ENCODE measurements around the gene CHDH. TPM values are rescaled to one million over a fixed set of nuclear protein-coding genes. Genes with fewer than 3 reads are reported as not detected.

CHDH gene
- total RNA-seq, 2 experiments from 2014 or later = 9.0 to 9.1 TPM

DNA sequence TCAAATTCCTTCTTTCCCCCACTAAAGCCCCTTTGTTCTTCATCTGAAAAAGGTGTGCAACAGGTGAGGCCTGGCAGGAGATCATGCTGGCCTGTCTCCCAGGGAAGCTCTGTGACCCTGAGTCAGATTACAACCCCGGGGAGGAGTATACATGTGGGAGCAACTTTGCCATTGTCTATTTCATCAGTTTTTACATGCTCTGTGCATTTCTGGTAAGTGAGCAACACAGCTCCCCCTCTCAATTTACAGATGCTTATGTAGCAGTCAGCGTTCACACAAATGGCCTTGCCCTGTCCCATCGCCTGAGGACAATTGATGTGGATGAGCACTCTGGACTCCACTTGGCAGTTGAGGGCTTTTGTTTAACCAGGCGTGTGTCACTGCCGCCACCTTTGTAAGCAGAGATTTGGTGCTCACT, 70.4 kb downstream of the CHDH start:
- peaks cover 37% of the 10 kb centered on the region for H3K27me3 Mint-ChIP-seq
- no peak for DNase-seq
- no peak overlapping the region for H3K4me3 Mint-ChIP-seq
- POLR2A ChIA-PET = interaction anchor here (1.2 kb wide), 1 partner anchor 16 kb away, joined by 3 read pairs; no protein-coding TSS in a partner anchor
- H3K4me1 Mint-ChIP-seq = peaks cover 25% of the 10 kb centered on the region
- no peak overlapping the region for H3K27ac Mint-ChIP-seq
- CTCF ChIA-PET = interaction anchor here (0.7 kb wide), 1 partner anchor 106 kb away, joined by 3 read pairs; no protein-coding TSS in a partner anchor
- H3K36me3 Mint-ChIP-seq (ENCODE audit: low read depth) = no peaks in the 10 kb centered on the region
- no peaks in the 10 kb centered on the region for H3K9me3 Mint-ChIP-seq

GRCh38 chr3:53775018-53775417, 71.2 kb downstream of the CHDH start:
- Mint-ChIP-seq H3K27me3 (peaks cover 38% of the 10 kb centered on the region), H3K4me3 (no peak overlapping the region), H3K36me3 (ENCODE audit: low read depth) (no peaks in the 10 kb centered on the region), H3K9me3 (no peaks in the 10 kb centered on the region), H3K27ac (no peak overlapping the region), H3K4me1 (peaks cover 25% of the 10 kb centered on the region)
- ChIA-PET POLR2A (no interaction called here), CTCF (interaction anchor here (0.6 kb wide), 1 partner anchor 128 kb away, joined by 3 read pairs; no protein-coding TSS in a partner anchor)
- no peak for DNase-seq

DNA sequence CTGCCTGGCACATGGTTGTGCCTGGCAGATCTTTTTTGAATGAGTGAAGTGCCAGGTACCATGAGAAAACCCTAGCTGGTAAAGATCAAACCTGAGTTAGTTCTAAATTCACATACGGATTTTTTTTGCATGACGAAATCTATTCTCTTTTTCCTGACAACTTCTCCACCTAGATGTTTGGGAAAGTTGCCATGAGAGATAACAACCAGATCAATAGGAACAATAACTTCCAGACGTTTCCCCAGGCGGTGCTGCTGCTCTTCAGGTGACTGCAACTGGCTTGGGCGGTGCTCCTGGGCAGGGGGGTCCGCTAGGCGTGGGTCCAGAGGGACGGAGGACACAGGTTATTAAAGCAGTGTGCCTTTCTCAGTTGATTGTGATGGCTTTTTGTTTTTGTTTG, 71.8 kb downstream of the CHDH start:
- ChIA-PET CTCF (no interaction called here), POLR2A (no interaction called here)
- no peak for DNase-seq
- Mint-ChIP-seq H3K9me3 (no peaks in the 10 kb centered on the region), H3K4me1 (peaks cover 21% of the 10 kb centered on the region), H3K36me3 (ENCODE audit: low read depth) (no peaks in the 10 kb centered on the region), H3K27ac (no peak overlapping the region), H3K27me3 (peaks cover 40% of the 10 kb centered on the region), H3K4me3 (no peak overlapping the region)

- ChIA-PET CTCF (no interaction called here), POLR2A (no interaction called here)
- H3K27ac Mint-ChIP-seq = no peak overlapping the region
- DNase-seq = no peak
- H3K9me3 Mint-ChIP-seq = no peaks in the 10 kb centered on the region
- H3K4me1 Mint-ChIP-seq = peaks cover 21% of the 10 kb centered on the region
- no peak overlapping the region for H3K4me3 Mint-ChIP-seq
- H3K27me3 Mint-ChIP-seq = peaks cover 43% of the 10 kb centered on the region
- no peaks in the 10 kb centered on the region for H3K36me3 Mint-ChIP-seq (ENCODE audit: low read depth)
Measured at GRCh38 chr3:53773611-53774368, 72.4 kb downstream of the CHDH start.

DNA sequence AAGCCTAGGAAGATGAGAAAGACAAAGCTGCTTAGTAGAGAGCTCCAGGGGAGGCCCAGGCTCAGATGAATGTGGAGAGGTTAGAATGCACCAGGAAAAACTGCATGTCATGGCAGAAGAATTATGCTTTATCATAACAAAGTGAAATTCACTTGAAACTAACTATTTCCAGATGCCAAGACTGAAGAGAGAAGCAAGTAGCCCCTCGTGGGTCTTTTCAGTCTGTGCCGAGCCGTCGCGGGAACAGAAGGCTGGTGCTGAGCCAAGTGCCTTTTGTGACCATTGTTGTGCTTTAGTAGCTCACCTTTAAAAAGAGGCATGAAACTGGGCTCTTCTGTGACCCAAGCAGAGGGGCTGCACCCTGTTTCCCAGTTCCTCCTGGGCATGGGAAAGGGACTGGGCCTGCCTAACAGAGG, 73.2 kb downstream of the CHDH start:
- Mint-ChIP-seq H3K4me1 (peaks cover 21% of the 10 kb centered on the region), H3K27ac (no peak overlapping the region), H3K4me3 (no peak overlapping the region), H3K27me3 (peaks cover 45% of the 10 kb centered on the region), H3K9me3 (no peaks in the 10 kb centered on the region), H3K36me3 (ENCODE audit: low read depth) (no peaks in the 10 kb centered on the region)
- ChIA-PET CTCF (no interaction called here), POLR2A (no interaction called here)
- no peak for DNase-seq

- Mint-ChIP-seq H3K27me3 (peaks cover 47% of the 10 kb centered on the region), H3K27ac (no peak overlapping the region), H3K9me3 (no peaks in the 10 kb centered on the region), H3K4me1 (peaks cover 18% of the 10 kb centered on the region), H3K36me3 (ENCODE audit: low read depth) (no peaks in the 10 kb centered on the region), H3K4me3 (no peak overlapping the region)
- DNase-seq = no peak
- ChIA-PET CTCF (no interaction called here), POLR2A (no interaction called here)
Measured at GRCh38 chr3:53772562-53772961, 73.7 kb downstream of the CHDH start.

GRCh38 chr3:53768478-53769459, 77.5 kb downstream of the CHDH start:
- POLR2A ChIA-PET = no interaction called here
- peaks cover 38% of the 10 kb centered on the region for H3K27me3 Mint-ChIP-seq
- H3K27ac Mint-ChIP-seq = no peak overlapping the region
- no peaks in the 10 kb centered on the region for H3K36me3 Mint-ChIP-seq (ENCODE audit: low read depth)
- CTCF ChIA-PET = no interaction called here
- H3K9me3 Mint-ChIP-seq = no peaks in the 10 kb centered on the region
- H3K4me1 Mint-ChIP-seq = peaks cover 4% of the 10 kb centered on the region
- H3K4me3 Mint-ChIP-seq = no peak overlapping the region
- DNase-seq = no peak

DNA sequence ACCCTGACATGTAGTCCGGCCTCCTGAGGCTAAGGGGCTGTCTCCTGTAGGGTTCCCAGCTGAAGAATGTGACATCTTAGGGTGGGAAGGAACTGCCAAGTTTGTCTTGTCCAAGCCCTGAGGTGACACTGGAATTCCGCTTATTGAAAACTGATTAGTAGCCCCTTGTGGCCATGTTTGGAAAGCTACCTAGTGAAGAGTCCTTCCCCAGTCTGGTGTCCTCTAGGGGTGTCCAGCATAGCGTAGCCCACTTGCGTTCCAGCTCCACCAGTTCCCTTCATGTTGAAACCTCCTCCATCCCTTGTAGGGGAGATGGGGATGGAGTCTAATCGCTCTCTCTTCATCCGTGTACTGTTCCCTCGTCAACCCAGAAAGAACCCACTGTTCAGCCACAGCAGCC, 79.5 kb downstream of the CHDH start:
- Mint-ChIP-seq H3K27ac (no peak overlapping the region), H3K27me3 (peaks cover 28% of the 10 kb centered on the region), H3K4me3 (no peak overlapping the region), H3K4me1 (no peaks in the 10 kb centered on the region), H3K9me3 (no peaks in the 10 kb centered on the region), H3K36me3 (ENCODE audit: low read depth) (no peaks in the 10 kb centered on the region)
- DNase-seq = no peak
- POLR2A ChIA-PET = interaction anchor here (1.2 kb wide), 2 partner anchors 12 to 13 kb away, joined by 4 to 5 read pairs; no protein-coding TSS in a partner anchor
- CTCF ChIA-PET = interaction anchor here (1.0 kb wide), 1 partner anchor 15 kb away, joined by 3 read pairs; no protein-coding TSS in a partner anchor

DNA sequence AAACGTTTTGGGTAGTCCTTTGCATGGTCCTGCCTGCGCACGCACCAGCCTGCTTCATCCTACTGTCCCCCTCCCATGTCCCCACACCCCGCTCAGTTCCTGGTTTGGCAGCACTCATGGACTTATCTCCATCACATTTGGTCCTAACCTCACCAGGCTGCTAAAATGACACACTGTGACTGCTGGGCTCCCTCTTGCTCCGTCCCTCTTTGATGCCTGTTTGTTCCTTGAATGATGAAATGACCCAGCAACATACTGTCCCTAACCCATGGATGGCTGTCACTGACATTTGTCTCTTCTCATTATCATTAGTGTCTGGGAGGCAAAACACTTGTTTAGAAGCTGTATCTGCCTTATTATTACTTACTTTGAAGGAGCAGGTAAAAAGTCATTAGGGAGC, 80.5 kb downstream of the CHDH start:
- Mint-ChIP-seq H3K36me3 (ENCODE audit: low read depth) (no peaks in the 10 kb centered on the region), H3K27me3 (peaks cover 21% of the 10 kb centered on the region), H3K4me1 (no peaks in the 10 kb centered on the region), H3K4me3 (no peak overlapping the region), H3K27ac (no peak overlapping the region), H3K9me3 (no peaks in the 10 kb centered on the region)
- no peak for DNase-seq
- ChIA-PET POLR2A (interaction anchor here (1.2 kb wide), 1 partner anchor 12 kb away, joined by 5 read pairs; no protein-coding TSS in a partner anchor), CTCF (no interaction called here)

- H3K9me3 Mint-ChIP-seq = no peaks in the 10 kb centered on the region
- no peaks in the 10 kb centered on the region for H3K36me3 Mint-ChIP-seq (ENCODE audit: low read depth)
- peaks cover 14% of the 10 kb centered on the region for H3K27me3 Mint-ChIP-seq
- no peaks in the 10 kb centered on the region for H3K4me1 Mint-ChIP-seq
- H3K4me3 Mint-ChIP-seq = no peak overlapping the region
- ChIA-PET POLR2A (interaction anchor here (1.7 kb wide), 1 partner anchor 10 kb away, joined by 5 read pairs; no protein-coding TSS in a partner anchor), CTCF (no interaction called here)
- DNase-seq = no peak
- no peak overlapping the region for H3K27ac Mint-ChIP-seq
Measured at GRCh38 chr3:53764026-53764775, 82.0 kb downstream of the CHDH start.

- Mint-ChIP-seq H3K9me3 (no peaks in the 10 kb centered on the region), H3K27me3 (peaks cover 14% of the 10 kb centered on the region), H3K36me3 (ENCODE audit: low read depth) (no peaks in the 10 kb centered on the region), H3K4me3 (no peak overlapping the region), H3K4me1 (no peaks in the 10 kb centered on the region), H3K27ac (no peak overlapping the region)
- DNase-seq = no peak
- CTCF ChIA-PET = no interaction called here
- POLR2A ChIA-PET = interaction anchor here (1.7 kb wide), 1 partner anchor 9 kb away, joined by 5 read pairs; no protein-coding TSS in a partner anchor
Measured at GRCh38 chr3:53763353-53763752, 82.9 kb downstream of the CHDH start.
